MG63 (cell line): ENCODE results near the gene TP53I13. TPM values are rescaled to one million over a fixed set of nuclear protein-coding genes. Genes with fewer than 3 reads are reported as not detected.
"Not testable (repeated sequence)": the region's sequence is repeated elsewhere in the genome, so short reads cannot be mapped to it uniquely, and the experiment has no call there.

ENCODE experiments used
- DNase-seq: peaks from one replicate; pipeline ENCODE4 v3.0.0-alpha.2; 2020
- H3K27me3 ChIP-seq: fragments of 250-450 bp; sonication (Bioruptor Pico); 2 replicates; pipeline ENCODE4 v1.5.1; 2020; ENCODE audit warnings: mild to moderate bottlenecking, moderate library complexity
- H3K36me3 ChIP-seq: fragments of 250-450 bp; sonication (Bioruptor Pico); 2 replicates; pipeline ENCODE4 v1.5.1; 2020; ENCODE audit warnings: mild to moderate bottlenecking, moderate library complexity
- H3K4me3 ChIP-seq: fragments of 250-450 bp; sonication (Bioruptor Pico); 2 replicates; pipeline ENCODE4 v1.5.1; 2020; ENCODE audit warnings: mild to moderate bottlenecking, moderate library complexity
- H3K9me3 ChIP-seq: fragments of 250-450 bp; sonication (Bioruptor Pico); 2 replicates; pipeline ENCODE4 v1.5.1; 2020; ENCODE audit warnings: mild to moderate bottlenecking, moderate library complexity
- total RNA-seq: library from RNA; depleted of rRNA; stranded (reverse); fragments of >200 nt; shearing (Covaris generic); gene quantifications from 2 replicates; pipeline ENCODE4 v1.2.3, GENCODE V29; 2014; ENCODE audit warnings: low replicate concordance; rRNA removed

Gene TP53I13
- total RNA-seq, result 28.6 and 48.8 TPM in 2 replicates

- Histone ChIP-seq H3K36me3 (peaks cover 6% of the 10 kb centered on the region), H3K9me3 (no peaks in the 10 kb centered on the region), H3K4me3 (peak within 1 kb of the TSS; percentile 64), H3K27me3 (no peaks in the 10 kb centered on the region)
- peak; percentile 91 for DNase-seq
Measured at GRCh38 chr17:29568331-29569244, at the start of gene TP53I13. Gene TP53I13, plus strand, starts transcription at chr17:29568701. Its CDS starts 58 bp downstream, at chr17:29568759.

- no peaks in the 10 kb centered on the region for H3K9me3 ChIP-seq
- no peak for DNase-seq
- no peaks in the 10 kb centered on the region for H3K27me3 ChIP-seq
- no peak overlapping the region for H3K4me3 ChIP-seq
- peaks cover 55% of the 10 kb centered on the region for H3K36me3 ChIP-seq
Measured at GRCh38 chr17:29524692-29525091, 43.8 kb upstream of the TP53I13 start.

GRCh38 chr17:29526322-29526721 is 42.2 kb upstream of the TP53I13 start:
- H3K36me3 ChIP-seq, result peaks cover 58% of the 10 kb centered on the region
- no peaks in the 10 kb centered on the region for H3K27me3 ChIP-seq
- peak; percentile 25 for DNase-seq
- no peak overlapping the region for H3K4me3 ChIP-seq
- no peaks in the 10 kb centered on the region for H3K9me3 ChIP-seq

- Histone ChIP-seq H3K9me3 (no peaks in the 10 kb centered on the region), H3K36me3 (peaks cover 48% of the 10 kb centered on the region), H3K27me3 (no peaks in the 10 kb centered on the region), H3K4me3 (no peak overlapping the region)
- no peak for DNase-seq
Measured at GRCh38 chr17:29533976-29534375, 34.5 kb upstream of the TP53I13 start.

GRCh38 chr17:29544066-29544465 is 24.4 kb upstream of the TP53I13 start:
- Histone ChIP-seq H3K27me3 (no peaks in the 10 kb centered on the region), H3K9me3 (no peaks in the 10 kb centered on the region), H3K36me3 (peaks cover 57% of the 10 kb centered on the region), H3K4me3 (no peak overlapping the region)
- DNase-seq, result no peak

- Histone ChIP-seq H3K36me3 (peaks cover 41% of the 10 kb centered on the region), H3K4me3 (no peak overlapping the region), H3K9me3 (no peaks in the 10 kb centered on the region), H3K27me3 (no peaks in the 10 kb centered on the region)
- no peak for DNase-seq
Measured at GRCh38 chr17:29546085-29546484, 22.4 kb upstream of the TP53I13 start.

GRCh38 chr17:29546830-29547229 is 21.7 kb upstream of the TP53I13 start:
- peaks cover 39% of the 10 kb centered on the region for H3K36me3 ChIP-seq
- no peak for DNase-seq
- H3K4me3 ChIP-seq, result no peak overlapping the region
- no peaks in the 10 kb centered on the region for H3K27me3 ChIP-seq
- no peaks in the 10 kb centered on the region for H3K9me3 ChIP-seq

GRCh38 chr17:29549177-29549923 is 19.2 kb upstream of the TP53I13 start:
- Histone ChIP-seq H3K9me3 (no peaks in the 10 kb centered on the region), H3K36me3 (peaks cover 14% of the 10 kb centered on the region), H3K27me3 (no peaks in the 10 kb centered on the region), H3K4me3 (no peak overlapping the region)
- no peak for DNase-seq

- Histone ChIP-seq H3K4me3 (no peak overlapping the region), H3K9me3 (no peaks in the 10 kb centered on the region), H3K36me3 (peaks cover 2% of the 10 kb centered on the region; the same call in 1 of the 2 replicates), H3K27me3 (no peaks in the 10 kb centered on the region)
- no peak for DNase-seq
Measured at GRCh38 chr17:29555840-29556239, 12.7 kb upstream of the TP53I13 start.

- DNase-seq, result peak; percentile 55
- H3K4me3 ChIP-seq, result no peak overlapping the region
- no peaks in the 10 kb centered on the region for H3K27me3 ChIP-seq
- no peaks in the 10 kb centered on the region for H3K36me3 ChIP-seq
- H3K9me3 ChIP-seq, result no peaks in the 10 kb centered on the region
Measured at GRCh38 chr17:29557085-29557738, 11.3 kb upstream of the TP53I13 start.

- Histone ChIP-seq H3K4me3 (no peak overlapping the region), H3K36me3 (no peaks in the 10 kb centered on the region), H3K9me3 (no peaks in the 10 kb centered on the region), H3K27me3 (no peaks in the 10 kb centered on the region)
- no peak for DNase-seq
Measured at GRCh38 chr17:29557739-29558116, 10.8 kb upstream of the TP53I13 start.

GRCh38 chr17:29558139-29558538 is 10.4 kb upstream of the TP53I13 start:
- not testable (repeated sequence) for DNase-seq, H3K9me3 ChIP-seq, H3K36me3 ChIP-seq

GRCh38 chr17:29559640-29560039 is 8.9 kb upstream of the TP53I13 start:
- no peaks in the 10 kb centered on the region for H3K36me3 ChIP-seq
- H3K27me3 ChIP-seq, result no peaks in the 10 kb centered on the region
- no peaks in the 10 kb centered on the region for H3K9me3 ChIP-seq
- no peak for DNase-seq
- no peak overlapping the region for H3K4me3 ChIP-seq

More at GRCh38 chr17:29558139-29558538, 10.4 kb upstream of the TP53I13 start:
- not testable (repeated sequence) for H3K4me3 ChIP-seq, H3K27me3 ChIP-seq

GRCh38 chr17:29560316-29560715 is 8.2 kb upstream of the TP53I13 start:
- H3K9me3 ChIP-seq, result no peaks in the 10 kb centered on the region
- no peak for DNase-seq
- H3K27me3 ChIP-seq, result no peaks in the 10 kb centered on the region
- H3K36me3 ChIP-seq, result no peaks in the 10 kb centered on the region
- H3K4me3 ChIP-seq, result no peak overlapping the region

- Histone ChIP-seq H3K4me3 (no peak overlapping the region), H3K36me3 (no peaks in the 10 kb centered on the region), H3K9me3 (no peaks in the 10 kb centered on the region), H3K27me3 (no peaks in the 10 kb centered on the region)
- no peak for DNase-seq
Measured at GRCh38 chr17:29561554-29562517, 6.7 kb upstream of the TP53I13 start.

GRCh38 chr17:29562615-29563014 is 5.9 kb upstream of the TP53I13 start:
- H3K4me3 ChIP-seq, result no peak overlapping the region
- H3K9me3 ChIP-seq, result no peaks in the 10 kb centered on the region
- DNase-seq, result no peak
- H3K36me3 ChIP-seq, result no peaks in the 10 kb centered on the region
- no peaks in the 10 kb centered on the region for H3K27me3 ChIP-seq
